Measurements from ENCODE around the gene TTC28. TPM values are rescaled to one million over a fixed set of nuclear protein-coding genes. Genes with fewer than 3 reads are reported as not detected.

The TTC28 gene
- total and polyA plus RNA-seq, 12 donors, result 2.1 to 27.7 (median 20.4) TPM

- Histone ChIP-seq H3K9me3 (peaks cover 0 to 11% (median 3%) of the 10 kb centered on the region in 11 donors), H3K4me3 (no peak overlapping the region), H3K36me3 (no peaks in the 10 kb centered on the region), H3K27ac (no peak overlapping the region), H3K4me1 (peaks cover 0 to 28% (median 13%) of the 10 kb centered on the region in 9 donors), H3K27me3 (no peaks in the 10 kb centered on the region)
- no peak for TF ChIP-seq CTCF (IDR thresholded peaks at IDR 0.05)
- no peak for DNase-seq
- intact Hi-C loops (cut with DNase I), result no loop called here
- WGBS, 2 donors, result 96 to 99% methylated on average over 3 of the region's 3 CpGs
- ATAC-seq, result no peak
These were observed 542.6 kb downstream of the TTC28 start for GRCh38 chr22:28137036-28137435.

- Histone ChIP-seq H3K36me3 (no peaks in the 10 kb centered on the region), H3K27ac (no peak overlapping the region), H3K9me3 (peaks cover 0 to 7% (median 2%) of the 10 kb centered on the region in 11 donors), H3K4me3 (no peak overlapping the region), H3K27me3 (no peaks in the 10 kb centered on the region), H3K4me1 (no peaks in the 10 kb centered on the region)
- ATAC-seq (no peak), DNase-seq (no peak)
- intact Hi-C loops (cut with DNase I), result no loop called here
- WGBS, 2 donors, result 81 to 92% methylated on average over 2 of the region's 2 CpGs
- TF ChIP-seq CTCF (IDR thresholded peaks at IDR 0.05), result no peak
These were observed 547.2 kb downstream of the TTC28 start for GRCh38 chr22:28132466-28132865.

DNA sequence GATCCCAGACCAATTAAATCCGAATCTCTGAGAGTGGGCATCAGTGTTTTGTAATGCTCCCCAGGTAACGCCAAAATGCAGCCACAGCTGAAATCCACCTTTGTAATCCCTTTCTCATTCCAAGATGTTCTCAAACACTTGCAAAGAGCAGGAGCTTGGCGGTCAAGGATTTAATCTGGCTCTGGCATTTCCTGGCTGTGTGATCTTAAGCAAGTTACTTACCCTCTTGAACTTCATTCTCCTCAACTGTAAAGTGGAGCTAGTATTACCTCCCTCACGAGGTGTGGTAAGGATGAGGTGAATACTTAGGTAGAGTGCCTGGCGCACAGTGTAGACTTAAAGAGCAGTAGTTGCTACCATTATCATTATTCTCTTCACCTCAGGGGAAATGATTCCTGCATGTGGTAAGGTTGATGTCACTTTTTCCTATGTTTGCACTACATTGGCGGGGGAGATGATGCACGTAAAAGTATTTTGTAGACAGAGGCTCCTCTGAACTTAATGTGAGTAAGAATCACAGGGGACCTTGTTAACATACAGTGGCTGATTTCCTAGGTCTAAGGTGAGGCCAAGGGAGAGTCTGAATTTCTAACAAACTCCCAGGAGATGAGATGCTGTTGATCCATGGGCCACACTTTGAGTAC lies 550.2 kb downstream of the TTC28 start:
- no peak overlapping the region for H3K27ac ChIP-seq
- ATAC-seq (no peak), DNase-seq (no peak)
- no peaks in the 10 kb centered on the region for H3K9me3 ChIP-seq
- no peaks in the 10 kb centered on the region for H3K27me3 ChIP-seq
- TF ChIP-seq CTCF (IDR thresholded peaks at IDR 0.05), result no peak
- H3K4me1 ChIP-seq, result no peaks in the 10 kb centered on the region
- intact Hi-C loops (cut with DNase I), result no loop called here
- WGBS, 2 donors, result 92% methylated on average over 7 of the region's 7 CpGs
- H3K4me3 ChIP-seq, result no peak overlapping the region
- no peaks in the 10 kb centered on the region for H3K36me3 ChIP-seq

GRCh38 chr22:28128827-28129226 lies 550.8 kb downstream of the TTC28 start:
- H3K27ac ChIP-seq, result no peak overlapping the region
- H3K4me3 ChIP-seq, result no peak overlapping the region
- no peak for DNase-seq
- intact Hi-C loops (cut with DNase I), result no loop called here
- H3K4me1 ChIP-seq, result no peaks in the 10 kb centered on the region
- ATAC-seq, result no peak
- H3K27me3 ChIP-seq, result no peaks in the 10 kb centered on the region
- WGBS, 2 donors, result 94 to 95% methylated on average over 4 of the region's 4 CpGs
- no peak for TF ChIP-seq CTCF (IDR thresholded peaks at IDR 0.05)
- H3K9me3 ChIP-seq, result no peaks in the 10 kb centered on the region
- no peaks in the 10 kb centered on the region for H3K36me3 ChIP-seq
